HG03039 (cell line): ENCODE results near the gene MAP3K10.

ENCODE experiments used
- ATAC-seq: cut with Tn5 transposase; IDR thresholded peaks from one replicate; pipeline ENCODE4 v1.9.1; 2021; ENCODE audit warnings: mild to moderate bottlenecking, moderate library complexity; ENCODE audit not compliant: unreplicated experiment

MAP3K10 gene

GRCh38 chr19:40232949-40233810 is 42.0 kb downstream of the MAP3K10 start:
- no peak for ATAC-seq

- no peak for ATAC-seq
Observed at GRCh38 chr19:40233811-40234389, 42.7 kb downstream of the MAP3K10 start.

- no peak for ATAC-seq
Observed at GRCh38 chr19:40234429-40235237, 43.4 kb downstream of the MAP3K10 start.

GRCh38 chr19:40235238-40236025 is 44.2 kb downstream of the MAP3K10 start:
- ATAC-seq = no peak

GRCh38 chr19:40236026-40236355 is 44.8 kb downstream of the MAP3K10 start:
- ATAC-seq = no peak

- ATAC-seq = no peak
Observed at GRCh38 chr19:40236366-40236765, 45.1 kb downstream of the MAP3K10 start.

- no peak for ATAC-seq
Observed at GRCh38 chr19:40237791-40238190, 46.6 kb downstream of the MAP3K10 start.

- ATAC-seq = no peak
Observed at GRCh38 chr19:40238775-40239174, 47.5 kb downstream of the MAP3K10 start.

- no peak for ATAC-seq
Observed at GRCh38 chr19:40239415-40240226, 48.4 kb downstream of the MAP3K10 start.

- no peak for ATAC-seq
Observed at GRCh38 chr19:40240332-40240731, 49.1 kb downstream of the MAP3K10 start.

GRCh38 chr19:40241125-40241808 is 50.0 kb downstream of the MAP3K10 start:
- no peak for ATAC-seq

- no peak for ATAC-seq
Observed at GRCh38 chr19:40241809-40242384, 50.7 kb downstream of the MAP3K10 start.

GRCh38 chr19:40242480-40242879 is 51.3 kb downstream of the MAP3K10 start:
- no peak for ATAC-seq

- ATAC-seq = no peak
Observed at GRCh38 chr19:40243181-40243580, 52.0 kb downstream of the MAP3K10 start.

- no peak for ATAC-seq
Observed at GRCh38 chr19:40244579-40245317, 53.5 kb downstream of the MAP3K10 start.

- ATAC-seq = no peak
Observed at GRCh38 chr19:40245506-40246128, 54.4 kb downstream of the MAP3K10 start.

- no peak for ATAC-seq
Observed at GRCh38 chr19:40246292-40247073, 55.3 kb downstream of the MAP3K10 start.
